Karpas-422 (cell line): ENCODE measurements around the gene DSCAML1. TPM values are rescaled to one million over a fixed set of nuclear protein-coding genes. Genes with fewer than 3 reads are reported as not detected.

Source experiments
- DNase-seq: peaks from one replicate; pipeline ENCODE4 v3.0.0-alpha.2; 2015
- H2AFZ ChIP-seq: fragments of 200-600 bp; sonication (generic); 2 replicates; pipeline ENCODE4 v1.6.1; 2014; ENCODE audit warnings: antibody characterized with exemption, low read length, mixed read lengths
- H3K27ac ChIP-seq: fragments of 200-600 bp; sonication (generic); 2 replicates; pipeline ENCODE4 v1.5.1; 2014; ENCODE audit warnings: mild to moderate bottlenecking, low read length, moderate library complexity
- H3K27me3 ChIP-seq: fragments of 200-600 bp; sonication (generic); 2 replicates; pipeline ENCODE4 v1.6.1; 2014; ENCODE audit warnings: low read length, mixed read lengths
- H3K36me3 ChIP-seq: fragments of 200-600 bp; sonication (generic); 2 replicates; pipeline ENCODE4 v1.6.1; 2014; ENCODE audit warnings: low read length, mixed read lengths; ENCODE audit not compliant: insufficient read depth
- H3K4me1 ChIP-seq: fragments of 200-600 bp; sonication (generic); 2 replicates; pipeline ENCODE4 v1.6.1; 2014; ENCODE audit warnings: mild to moderate bottlenecking, low read length, mixed read lengths
- H3K4me2 ChIP-seq: fragments of 200-600 bp; sonication (generic); 2 replicates; pipeline ENCODE4 v1.6.1; 2014; ENCODE audit warnings: low read length, low read depth, mild to moderate bottlenecking; ENCODE audit not compliant: poor library complexity, severe bottlenecking
- H3K4me3 ChIP-seq: fragments of 200-600 bp; sonication (generic); 2 replicates; pipeline ENCODE4 v1.5.1; 2014; ENCODE audit warnings: mild to moderate bottlenecking, antibody characterized with exemption, low read length, mixed read lengths
- H3K79me2 ChIP-seq: fragments of 200-600 bp; sonication (generic); 2 replicates; pipeline ENCODE4 v1.6.1; 2014; ENCODE audit warnings: mild to moderate bottlenecking, low read length, mixed read lengths
- H3K9ac ChIP-seq: fragments of 200-600 bp; sonication (generic); 2 replicates; pipeline ENCODE4 v1.6.0; 2014; ENCODE audit warnings: low read length
- H3K9me2 ChIP-seq: fragments of 200-600 bp; sonication (generic), shearing (Covaris generic); replicated peaks from 2 replicates; pipeline ENCODE4 v1.6.0; 2014; ENCODE audit warnings: mild to moderate bottlenecking, low read length, moderate library complexity; ENCODE audit not compliant: insufficient read depth
- H3K9me3 ChIP-seq: fragments of 300-700, 200-600 bp; sonication (generic); 2 replicates; pipeline ENCODE4 v1.6.1; 2014; ENCODE audit warnings: low read length, mixed read lengths
- H4K20me1 ChIP-seq: fragments of 200-600 bp; sonication (generic); 2 replicates; pipeline ENCODE4 v1.6.1; 2014; ENCODE audit warnings: mild to moderate bottlenecking, antibody characterized with exemption, low read length, low read depth; ENCODE audit not compliant: insufficient read depth
- total RNA-seq: library from RNA; depleted of rRNA; stranded (reverse); fragments of >200 nt; shearing (Covaris generic); gene quantifications from 2 replicates; pipeline ENCODE4 v1.2.3, GENCODE V29; 2014; ENCODE audit warnings: low replicate concordance

The DSCAML1 gene
- total RNA-seq, 1 experiment from 2014 or later: not detected

- no peak overlapping the region for H3K9ac ChIP-seq
- H3K27ac ChIP-seq: no peak overlapping the region
- H3K36me3 ChIP-seq: no peaks in the 10 kb centered on the region
- H3K9me3 ChIP-seq: no peaks in the 10 kb centered on the region
- no peaks in the 10 kb centered on the region for H3K4me1 ChIP-seq
- H4K20me1 ChIP-seq: no peaks in the 10 kb centered on the region
- no peaks in the 10 kb centered on the region for H3K79me2 ChIP-seq
- H3K9me2 ChIP-seq: no peaks in the 10 kb centered on the region
- H3K27me3 ChIP-seq: no peaks in the 10 kb centered on the region
- H3K4me3 ChIP-seq: no peak overlapping the region
- no peak overlapping the region for H2AFZ ChIP-seq
- H3K4me2 ChIP-seq: no peak overlapping the region
- no peak for DNase-seq
Measured at GRCh38 chr11:117731722-117732290, 65.2 kb downstream of the DSCAML1 start.

GRCh38 chr11:117730208-117730800 is 66.7 kb downstream of the DSCAML1 start:
- Histone ChIP-seq H3K36me3 (no peaks in the 10 kb centered on the region), H3K79me2 (no peaks in the 10 kb centered on the region), H3K4me3 (no peak overlapping the region), H2AFZ (no peak overlapping the region), H3K4me1 (no peaks in the 10 kb centered on the region), H3K9ac (no peak overlapping the region), H3K9me2 (no peaks in the 10 kb centered on the region), H3K27ac (no peak overlapping the region), H4K20me1 (no peaks in the 10 kb centered on the region), H3K9me3 (no peaks in the 10 kb centered on the region), H3K27me3 (no peaks in the 10 kb centered on the region), H3K4me2 (no peak overlapping the region)
- no peak for DNase-seq

GRCh38 chr11:117725048-117725734 is 71.8 kb downstream of the DSCAML1 start:
- Histone ChIP-seq H3K4me1 (no peaks in the 10 kb centered on the region), H3K36me3 (no peaks in the 10 kb centered on the region), H3K9me2 (no peaks in the 10 kb centered on the region), H3K4me3 (no peak overlapping the region), H3K79me2 (no peaks in the 10 kb centered on the region), H3K9me3 (no peaks in the 10 kb centered on the region), H4K20me1 (no peaks in the 10 kb centered on the region), H3K27me3 (no peaks in the 10 kb centered on the region), H2AFZ (no peak overlapping the region), H3K9ac (no peak overlapping the region), H3K27ac (no peak overlapping the region), H3K4me2 (no peak overlapping the region)
- DNase-seq: no peak

GRCh38 chr11:117724621-117725020 is 72.4 kb downstream of the DSCAML1 start:
- no peaks in the 10 kb centered on the region for H3K9me2 ChIP-seq
- no peaks in the 10 kb centered on the region for H4K20me1 ChIP-seq
- no peaks in the 10 kb centered on the region for H3K9me3 ChIP-seq
- no peaks in the 10 kb centered on the region for H3K79me2 ChIP-seq
- no peaks in the 10 kb centered on the region for H3K36me3 ChIP-seq
- H3K4me3 ChIP-seq: no peak overlapping the region
- no peaks in the 10 kb centered on the region for H3K4me1 ChIP-seq
- no peaks in the 10 kb centered on the region for H3K27me3 ChIP-seq
- no peak overlapping the region for H2AFZ ChIP-seq
- DNase-seq: no peak
- H3K27ac ChIP-seq: no peak overlapping the region
- no peak overlapping the region for H3K4me2 ChIP-seq
- no peak overlapping the region for H3K9ac ChIP-seq

GRCh38 chr11:117724104-117724503 is 72.9 kb downstream of the DSCAML1 start:
- H3K4me3 ChIP-seq: no peak overlapping the region
- H2AFZ ChIP-seq: no peak overlapping the region
- H3K4me1 ChIP-seq: no peaks in the 10 kb centered on the region
- H3K27ac ChIP-seq: no peak overlapping the region
- H3K79me2 ChIP-seq: no peaks in the 10 kb centered on the region
- H3K9me2 ChIP-seq: no peaks in the 10 kb centered on the region
- DNase-seq: no peak
- no peaks in the 10 kb centered on the region for H3K27me3 ChIP-seq
- no peaks in the 10 kb centered on the region for H3K9me3 ChIP-seq
- H3K4me2 ChIP-seq: no peak overlapping the region
- H3K9ac ChIP-seq: no peak overlapping the region
- H3K36me3 ChIP-seq: no peaks in the 10 kb centered on the region
- no peaks in the 10 kb centered on the region for H4K20me1 ChIP-seq

GRCh38 chr11:117723277-117724024 is 73.6 kb downstream of the DSCAML1 start:
- no peak overlapping the region for H3K4me3 ChIP-seq
- DNase-seq: no peak
- H3K27me3 ChIP-seq: no peaks in the 10 kb centered on the region
- H3K27ac ChIP-seq: no peak overlapping the region
- no peaks in the 10 kb centered on the region for H4K20me1 ChIP-seq
- H3K9me3 ChIP-seq: no peaks in the 10 kb centered on the region
- H3K79me2 ChIP-seq: no peaks in the 10 kb centered on the region
- H3K9ac ChIP-seq: no peak overlapping the region
- H2AFZ ChIP-seq: no peak overlapping the region
- no peak overlapping the region for H3K4me2 ChIP-seq
- H3K9me2 ChIP-seq: no peaks in the 10 kb centered on the region
- H3K36me3 ChIP-seq: no peaks in the 10 kb centered on the region
- no peaks in the 10 kb centered on the region for H3K4me1 ChIP-seq

GRCh38 chr11:117722082-117722481 is 74.9 kb downstream of the DSCAML1 start:
- Histone ChIP-seq H4K20me1 (no peaks in the 10 kb centered on the region), H3K79me2 (no peaks in the 10 kb centered on the region), H3K36me3 (no peaks in the 10 kb centered on the region), H3K4me2 (no peak overlapping the region), H3K9me2 (no peaks in the 10 kb centered on the region), H3K27me3 (no peaks in the 10 kb centered on the region), H2AFZ (no peak overlapping the region), H3K27ac (no peak overlapping the region), H3K9ac (no peak overlapping the region), H3K9me3 (no peaks in the 10 kb centered on the region), H3K4me3 (no peak overlapping the region), H3K4me1 (no peaks in the 10 kb centered on the region)
- DNase-seq: no peak

GRCh38 chr11:117720061-117720511 is 76.9 kb downstream of the DSCAML1 start:
- no peak overlapping the region for H3K9ac ChIP-seq
- H3K4me1 ChIP-seq: peaks cover 11% of the 10 kb centered on the region
- H3K9me2 ChIP-seq: no peaks in the 10 kb centered on the region
- H3K27me3 ChIP-seq: no peaks in the 10 kb centered on the region
- H3K79me2 ChIP-seq: no peaks in the 10 kb centered on the region
- no peaks in the 10 kb centered on the region for H3K9me3 ChIP-seq
- H3K27ac ChIP-seq: no peak overlapping the region
- no peak overlapping the region for H2AFZ ChIP-seq
- H3K4me3 ChIP-seq: no peak overlapping the region
- no peak overlapping the region for H3K4me2 ChIP-seq
- no peaks in the 10 kb centered on the region for H4K20me1 ChIP-seq
- DNase-seq: no peak
- no peaks in the 10 kb centered on the region for H3K36me3 ChIP-seq
